Spleen (tissue), 11 donors: ENCODE results near the gene CD83. TPM values are rescaled to one million over a fixed set of nuclear protein-coding genes. Genes with fewer than 3 reads are reported as not detected.
"Not testable (repeated sequence)": the region's sequence is repeated elsewhere in the genome, so short reads cannot be mapped to it uniquely, and the experiment has no call there.

Experiments used
- DNase-seq: peaks from one replicate; pipeline ENCODE4 v3.0.0-alpha.2; 2020
- H3K27ac ChIP-seq, 8 donors: fragments of 200-600 bp; sonication (generic) in 7 of 8; 1 replicate in 4 of 8; 2 replicates in 4 of 8; pipeline versions ENCODE4 v1.5.0 to v1.8.0; 2016 to 2021; ENCODE audit warnings: inconsistent platforms in 4 of 8, mild to moderate bottlenecking in 4 of 8, moderate library complexity in 1 of 8
- H3K27me3 ChIP-seq, 7 donors: fragments of 200-600 bp; sonication (generic) in 6 of 7; replicated peaks in 1 of 7; 1 replicate in 4 of 7; 2 replicates in 3 of 7; pipeline versions ENCODE4 v1.5.0 to v1.8.0; 2016 to 2021; ENCODE audit warnings: inconsistent platforms in 3 of 7, mild to moderate bottlenecking in 1 of 7
- H3K36me3 ChIP-seq, 6 donors: fragments of 200-600 bp; sonication (generic) in 5 of 6; 1 replicate in 4 of 6; 2 replicates in 2 of 6; pipeline versions ENCODE4 v1.5.0 to v1.8.0; 2016 to 2021; ENCODE audit warnings: inconsistent platforms in 2 of 6
- H3K4me1 ChIP-seq, 6 donors: fragments of 200-600 bp; sonication (generic) in 5 of 6; 1 replicate in 3 of 6; 2 replicates in 3 of 6; pipeline versions ENCODE4 v1.5.0 to v1.8.0; 2016 to 2021; ENCODE audit warnings: inconsistent platforms in 3 of 6
- H3K4me3 ChIP-seq, 8 donors: fragments of 200-600 bp; sonication (generic) in 7 of 8; 1 replicate in 4 of 8; 2 replicates in 4 of 8; pipeline versions ENCODE4 v1.5.0 to v1.8.0; 2016 to 2021; ENCODE audit warnings: inconsistent platforms in 4 of 8, mild to moderate bottlenecking in 4 of 8, moderate library complexity in 2 of 8
- H3K9me3 ChIP-seq, 8 donors: fragments of 200-600 bp; sonication (generic) in 7 of 8; 1 replicate in 4 of 8; 2 replicates in 4 of 8; pipeline versions ENCODE4 v1.5.0 to v1.8.0; 2016 to 2021; ENCODE audit warnings: inconsistent platforms in 4 of 8
- POLR2A ChIP-seq, 3 donors: fragments of 450-650 bp; IDR thresholded peaks; one replicate each; pipeline ENCODE4 v1.5.1; 2017; ENCODE audit warnings: antibody characterized with exemption in 3 of 3, mild to moderate bottlenecking in 1 of 3
- POLR2AphosphoS5 ChIP-seq, 3 donors: sonication (generic); formaldehyde crosslinking; IDR thresholded peaks; one replicate each; pipeline ENCODE4 v1.5.1; 2017; ENCODE audit warnings: antibody characterized with exemption in 3 of 3
- WGBS, 5 donors: extraction: QIAGEN DNeasy Blood & Tissue Kit in 3 of 5; methylation state at CpG; one replicate each; pipeline versions ENCODE4 v1.1.5 to v1.1.7; 2013 to 2018; 5-methylcytosine and 5-hydroxymethylcytosine counted together
- intact Hi-C: fragments of 100-400 bp; cut with DNase I; formaldehyde crosslinking; loops from one replicate; pipeline ENCODE4 v1.15.0; 2023; ENCODE audit warnings: low total_unique reads
- polyA plus RNA-seq, 3 donors: library from polyadenylated mRNA; stranded (reverse); fragments of 200-250 nt; gene quantifications; one replicate each; pipeline ENCODE4 v1.2.1, GENCODE V29; 2013
- total RNA-seq, 7 donors: library from RNA; depleted of rRNA in 3 of 7; stranded (reverse); fragments of >200 nt in 3 of 7; fragmentation: NEBNext Ultra II Directional in 4 of 7; extraction: Animal tissue kit (Norgen Biotek cat#: 25700) in 4 of 7; gene quantifications; one replicate each; pipeline versions ENCODE4 v1.1.0 to v1.2.1, GENCODE V29; 2016 to 2021
- TF ChIP-seq, protein P1 (sequence below), 11 experiments: fragments of 200-600 bp in 7 of 11; fragments of 450-650 bp in 4 of 11; sonication (generic) in 4 of 11; IDR thresholded peaks in 8 of 11; conservative IDR thresholded peaks in 3 of 11; 1 replicate in 7 of 11; 2 replicates in 4 of 11; pipeline versions ENCODE4 v1.4.0 to v1.8.0; 2016 to 2021; ENCODE audit warnings: antibody characterized with exemption in 11 of 11, inconsistent platforms in 4 of 11, mild to moderate bottlenecking in 1 of 11
- donor health status: healthy with polysubstance abuse.
- donor health status: DM: no; HTN: no; CAD: no; lungs with moderate emphysema.
- donor health status: DM: no; HTN: no; CAD: no.
- donor health status: Bipolar disorder and iron deficiency.
- donor health status: healthy.
- donor health status: DM: no; HTN: no; CAD: no.
- donor health status: DM: yes; HTN: yes; CAD: no.

Gene CD83
- total and polyA plus RNA-seq, 10 donors, result 11.7 to 51.5 (median 22.6) TPM

DNA sequence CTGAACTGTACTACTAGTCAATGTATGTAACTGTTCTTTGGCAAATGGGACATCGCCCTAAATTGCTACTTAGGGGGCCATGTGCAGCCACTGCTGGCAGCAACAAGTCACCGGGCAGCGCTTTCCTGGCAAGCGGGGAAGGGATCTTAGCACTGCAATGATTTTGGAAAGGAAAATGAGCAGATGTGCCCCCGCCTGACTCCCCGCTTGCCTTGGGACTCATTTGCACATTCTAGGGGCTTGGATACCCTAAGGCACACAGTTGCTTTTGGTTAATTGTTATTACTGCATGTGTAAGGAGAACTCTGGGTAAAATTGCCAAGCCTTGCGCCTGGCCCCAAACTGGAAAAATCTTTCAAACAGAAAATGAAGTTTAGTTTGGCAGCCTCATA lies 32.2 kb downstream of the CD83 start:
- Histone ChIP-seq H3K27ac (no peak overlapping the region), H3K27me3 (no peaks in the 10 kb centered on the region), H3K9me3 (no peaks in the 10 kb centered on the region), H3K36me3 (no peaks in the 10 kb centered on the region), H3K4me3 (no peak overlapping the region), H3K4me1 (peaks cover 0 to 22% (median 4%) of the 10 kb centered on the region in 6 donors)
- DNase-seq, result no peak
- intact Hi-C loops, result no loop called here
- WGBS, 5 donors, result 91 to 98% (median 97%) methylated on average over 6 to 7 of the region's 7 CpGs
- no peak for TF ChIP-seq POLR2A (IDR thresholded peaks at IDR 0.05)

DNA sequence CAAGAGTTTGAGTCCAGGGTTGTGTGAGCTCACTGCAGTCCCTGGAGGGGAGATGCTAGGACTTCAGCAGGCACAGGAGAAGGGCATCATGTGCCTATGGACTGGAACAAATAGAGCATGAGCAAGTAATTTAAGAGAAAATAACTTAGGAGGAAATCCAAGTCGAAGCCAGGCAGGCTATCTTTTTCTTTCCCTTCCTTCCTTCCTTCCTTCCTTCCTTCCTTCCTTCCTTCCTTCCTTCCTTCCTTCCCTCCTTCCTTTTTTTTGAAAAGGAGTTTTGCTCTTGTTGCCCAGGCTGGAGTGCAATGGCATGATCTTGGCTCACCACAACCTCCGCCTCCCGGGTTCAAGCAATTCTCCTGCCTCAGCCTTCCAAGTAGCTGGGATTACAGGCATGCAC lies 33.7 kb downstream of the CD83 start:
- H3K9me3 ChIP-seq, result not testable (repeated sequence)

DNA sequence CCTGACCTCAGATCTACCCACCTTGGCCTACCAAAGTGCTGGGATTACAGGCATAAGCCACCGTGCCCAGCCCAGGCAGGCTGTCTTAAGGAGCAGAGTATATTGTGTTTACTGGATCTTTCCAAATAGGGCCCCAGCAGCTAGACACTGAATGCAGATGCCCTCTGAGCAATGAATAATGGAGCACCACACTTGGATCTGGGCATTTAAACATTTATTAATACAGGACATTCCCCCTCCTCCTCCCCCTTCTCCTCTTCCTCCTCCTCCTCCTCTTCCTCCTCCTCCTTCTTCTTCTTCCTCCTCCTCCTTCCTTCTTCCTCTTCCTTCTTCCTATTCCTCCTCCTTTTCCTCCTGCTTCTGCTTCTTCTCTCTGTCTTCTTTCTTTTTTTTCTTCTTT lies 34.2 kb downstream of the CD83 start:
- TF ChIP-seq POLR2AphosphoS5 (IDR thresholded peaks at IDR 0.05) (no peak), POLR2A (IDR thresholded peaks at IDR 0.05) (no peak)
- TF ChIP-seq, protein P1, sequence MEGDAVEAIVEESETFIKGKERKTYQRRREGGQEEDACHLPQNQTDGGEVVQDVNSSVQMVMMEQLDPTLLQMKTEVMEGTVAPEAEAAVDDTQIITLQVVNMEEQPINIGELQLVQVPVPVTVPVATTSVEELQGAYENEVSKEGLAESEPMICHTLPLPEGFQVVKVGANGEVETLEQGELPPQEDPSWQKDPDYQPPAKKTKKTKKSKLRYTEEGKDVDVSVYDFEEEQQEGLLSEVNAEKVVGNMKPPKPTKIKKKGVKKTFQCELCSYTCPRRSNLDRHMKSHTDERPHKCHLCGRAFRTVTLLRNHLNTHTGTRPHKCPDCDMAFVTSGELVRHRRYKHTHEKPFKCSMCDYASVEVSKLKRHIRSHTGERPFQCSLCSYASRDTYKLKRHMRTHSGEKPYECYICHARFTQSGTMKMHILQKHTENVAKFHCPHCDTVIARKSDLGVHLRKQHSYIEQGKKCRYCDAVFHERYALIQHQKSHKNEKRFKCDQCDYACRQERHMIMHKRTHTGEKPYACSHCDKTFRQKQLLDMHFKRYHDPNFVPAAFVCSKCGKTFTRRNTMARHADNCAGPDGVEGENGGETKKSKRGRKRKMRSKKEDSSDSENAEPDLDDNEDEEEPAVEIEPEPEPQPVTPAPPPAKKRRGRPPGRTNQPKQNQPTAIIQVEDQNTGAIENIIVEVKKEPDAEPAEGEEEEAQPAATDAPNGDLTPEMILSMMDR (IDR thresholded peaks at IDR 0.05 in 8 of 11, conservative IDR thresholded peaks at IDR 0.05 in 3 of 11), result no peak
- no peaks in the 10 kb centered on the region for H3K27me3 ChIP-seq
- no peak for DNase-seq
- no peaks in the 10 kb centered on the region for H3K36me3 ChIP-seq
- WGBS, 5 donors, result 89 to 100% (median 100%) methylated on average over 1 of the region's 1 CpG
- no peak overlapping the region for H3K4me3 ChIP-seq
- H3K4me1 ChIP-seq, result peaks cover 0 to 18% (median 3%) of the 10 kb centered on the region in 6 donors
- H3K9me3 ChIP-seq, result no peaks in the 10 kb centered on the region
- H3K27ac ChIP-seq, result no peak overlapping the region
- intact Hi-C loops, result no loop called here

More for the DNA sequence above, 33.7 kb downstream of the CD83 start:
- 70 to 89% (median 81%) methylated on average over 3 of the region's 3 CpGs for WGBS, 5 donors
- H3K4me1 ChIP-seq, result peaks cover 0 to 18% (median 3%) of the 10 kb centered on the region in 6 donors
- intact Hi-C loops, H3K36me3 ChIP-seq, H3K4me3 ChIP-seq, H3K27ac ChIP-seq, DNase-seq, H3K27me3 ChIP-seq: not testable (repeated sequence)

DNA sequence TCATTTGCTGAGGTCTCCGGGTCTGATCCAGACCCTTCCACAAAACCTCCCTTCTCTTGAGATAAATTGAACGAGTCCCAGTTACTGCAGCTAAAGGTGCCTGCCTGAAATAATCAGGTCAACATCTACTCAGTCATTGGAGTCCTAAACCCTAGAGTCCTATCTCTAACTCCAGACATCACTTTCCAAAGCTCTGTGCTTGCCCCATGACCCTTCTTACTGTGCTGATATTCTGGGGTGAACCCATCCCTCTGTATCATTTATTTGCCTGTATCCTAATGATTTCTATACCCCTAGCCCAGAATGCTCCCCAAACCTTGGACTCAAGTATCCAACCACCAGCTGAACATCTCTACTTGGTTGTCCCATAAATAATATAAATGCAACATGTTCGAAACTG lies 35.7 kb downstream of the CD83 start:
- H3K4me1 ChIP-seq, result peaks cover 0 to 15% (median 3%) of the 10 kb centered on the region in 6 donors
- no peak for DNase-seq
- TF ChIP-seq POLR2AphosphoS5 (IDR thresholded peaks at IDR 0.05) (no peak), POLR2A (IDR thresholded peaks at IDR 0.05) (no peak)
- TF ChIP-seq, protein P1 (IDR thresholded peaks at IDR 0.05 in 8 of 11, conservative IDR thresholded peaks at IDR 0.05 in 3 of 11), result no peak
- WGBS, 5 donors, result 86 to 95% (median 91%) methylated on average over 3 of the region's 3 CpGs
- peaks cover 0 to 3% (median 0%) of the 10 kb centered on the region in 8 donors for H3K9me3 ChIP-seq
- H3K4me3 ChIP-seq, result no peak overlapping the region
- H3K36me3 ChIP-seq, result no peaks in the 10 kb centered on the region
- no peak overlapping the region for H3K27ac ChIP-seq
- H3K27me3 ChIP-seq, result no peaks in the 10 kb centered on the region
- intact Hi-C loops, result no loop called here

DNA sequence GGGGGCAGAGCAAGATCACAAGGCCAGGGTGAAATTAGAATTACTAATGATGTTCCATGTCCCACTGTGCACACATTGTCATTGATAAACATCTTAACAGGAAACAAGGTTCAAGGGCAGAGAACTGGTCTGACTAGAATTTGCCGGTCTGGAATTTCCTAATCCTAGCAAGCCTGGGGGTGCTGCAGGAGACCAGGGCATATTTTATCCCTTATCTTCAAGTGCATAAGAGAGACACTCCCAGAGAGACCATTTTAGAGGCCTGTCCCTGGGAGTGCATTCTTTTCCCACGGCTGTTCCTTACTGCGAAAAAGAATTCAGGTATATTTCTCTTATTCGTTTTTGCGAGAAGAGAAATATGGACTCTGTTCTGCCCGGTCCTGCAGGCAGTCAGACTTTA lies 41.5 kb downstream of the CD83 start:
- DNase-seq, result no peak
- no peaks in the 10 kb centered on the region for H3K27me3 ChIP-seq
- WGBS, 5 donors, result 92 to 95% (median 93%) methylated on average over 6 of the region's 6 CpGs
- no peak overlapping the region for H3K27ac ChIP-seq
- TF ChIP-seq POLR2A (IDR thresholded peaks at IDR 0.05), result no peak
- TF ChIP-seq, protein P1 (IDR thresholded peaks at IDR 0.05 in 8 of 11, conservative IDR thresholded peaks at IDR 0.05 in 3 of 11), result no peak
- TF ChIP-seq POLR2AphosphoS5 (IDR thresholded peaks at IDR 0.05), result no peak
- intact Hi-C loops, result no loop called here
- H3K9me3 ChIP-seq, result peaks cover 0 to 14% (median 9%) of the 10 kb centered on the region in 8 donors
- no peaks in the 10 kb centered on the region for H3K36me3 ChIP-seq
- H3K4me3 ChIP-seq, result no peak overlapping the region
- no peaks in the 10 kb centered on the region for H3K4me1 ChIP-seq
